ENCODE measurements around the gene BMP4.

GRCh38 chr14:53975444-53975843 is 18.8 kb upstream of the BMP4 start:
- TF ChIP-seq POLR2A (IDR thresholded peaks at IDR 0.05) (no peak), CTCF (IDR thresholded peaks at IDR 0.05 in 8 of 11, conservative IDR thresholded peaks at IDR 0.05 in 3 of 11) (no peak), POLR2AphosphoS5 (IDR thresholded peaks at IDR 0.05) (no peak)
